Fibroblast of mammary gland (primary cell): Measurements from ENCODE around the gene TTLL8.
A peak's percentile ranks its signal among the peaks of the same experiment; 100 is the strongest.

Experiments
- DNase-seq: peaks from one replicate; pipeline ENCODE4 v3.0.0-alpha.2; 2010; ENCODE audit warnings: low read depth
- H3K4me3 ChIP-seq: 2 replicates; pipeline ENCODE4 v1.5.1; 2011; ENCODE audit warnings: low read depth, mild to moderate bottlenecking, low read length, moderate library complexity; ENCODE audit not compliant: control insufficient read depth
- TF ChIP-seq, protein P1 (sequence below): conservative IDR thresholded peaks from 2 replicates; pipeline ENCODE4 v1.5.1; 2011; ENCODE audit warnings: low read depth, low read length, inconsistent platforms; ENCODE audit not compliant: control insufficient read depth, insufficient read depth

TTLL8 gene

GRCh38 chr22:50078246-50078645 is 20.1 kb upstream of the TTLL8 start:
- no peak for DNase-seq
- H3K4me3 ChIP-seq, result no peak overlapping the region
- TF ChIP-seq, protein P1, sequence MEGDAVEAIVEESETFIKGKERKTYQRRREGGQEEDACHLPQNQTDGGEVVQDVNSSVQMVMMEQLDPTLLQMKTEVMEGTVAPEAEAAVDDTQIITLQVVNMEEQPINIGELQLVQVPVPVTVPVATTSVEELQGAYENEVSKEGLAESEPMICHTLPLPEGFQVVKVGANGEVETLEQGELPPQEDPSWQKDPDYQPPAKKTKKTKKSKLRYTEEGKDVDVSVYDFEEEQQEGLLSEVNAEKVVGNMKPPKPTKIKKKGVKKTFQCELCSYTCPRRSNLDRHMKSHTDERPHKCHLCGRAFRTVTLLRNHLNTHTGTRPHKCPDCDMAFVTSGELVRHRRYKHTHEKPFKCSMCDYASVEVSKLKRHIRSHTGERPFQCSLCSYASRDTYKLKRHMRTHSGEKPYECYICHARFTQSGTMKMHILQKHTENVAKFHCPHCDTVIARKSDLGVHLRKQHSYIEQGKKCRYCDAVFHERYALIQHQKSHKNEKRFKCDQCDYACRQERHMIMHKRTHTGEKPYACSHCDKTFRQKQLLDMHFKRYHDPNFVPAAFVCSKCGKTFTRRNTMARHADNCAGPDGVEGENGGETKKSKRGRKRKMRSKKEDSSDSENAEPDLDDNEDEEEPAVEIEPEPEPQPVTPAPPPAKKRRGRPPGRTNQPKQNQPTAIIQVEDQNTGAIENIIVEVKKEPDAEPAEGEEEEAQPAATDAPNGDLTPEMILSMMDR, result no peak

DNA sequence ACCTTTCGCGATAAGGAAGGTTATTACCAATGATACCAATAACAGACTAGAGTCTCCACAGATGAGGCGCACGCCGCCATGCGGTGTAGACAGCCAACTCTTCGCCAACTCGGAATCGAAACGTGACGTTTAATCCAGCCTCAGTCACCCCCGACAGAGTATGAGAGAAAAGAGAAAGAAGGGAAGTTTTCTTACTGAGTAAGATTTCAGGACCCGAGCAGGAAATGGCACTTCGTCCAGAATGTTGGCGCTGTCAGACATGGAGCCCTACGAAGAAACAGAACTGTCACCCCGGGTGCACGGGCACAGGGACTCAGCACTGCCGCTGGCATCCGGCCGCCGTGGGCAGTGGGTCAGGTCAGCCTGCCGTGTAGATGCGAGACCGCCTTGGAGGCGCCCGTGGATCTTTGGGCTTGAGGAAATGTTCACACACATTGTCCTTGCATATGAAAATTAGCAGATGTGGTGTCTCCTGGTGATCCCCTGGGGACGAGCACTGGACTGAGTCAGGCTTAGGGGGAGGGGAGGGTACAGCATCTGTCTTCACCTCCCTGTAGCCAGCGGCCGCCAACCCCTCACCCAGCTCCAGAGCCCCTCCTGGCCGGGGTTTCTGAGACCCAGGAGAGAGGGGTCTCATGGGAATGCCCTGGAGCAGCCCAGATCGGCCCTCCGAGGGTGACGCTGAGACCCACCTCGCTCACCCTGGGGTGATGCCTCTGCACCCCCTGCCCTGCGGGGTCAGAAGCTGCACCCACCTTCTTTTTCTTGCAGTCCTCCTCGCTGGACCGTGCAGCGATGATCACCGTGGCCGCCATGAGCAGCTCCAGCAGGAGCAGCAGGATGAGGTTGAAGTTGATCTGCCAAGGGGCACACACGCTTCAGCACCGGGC is 18.8 kb upstream of the TTLL8 start:
- TF ChIP-seq, protein P1, result no peak
- no peak overlapping the region for H3K4me3 ChIP-seq
- no peak for DNase-seq

GRCh38 chr22:50074551-50075530 is 16.7 kb upstream of the TTLL8 start:
- no peak overlapping the region for H3K4me3 ChIP-seq
- no peak for DNase-seq
- TF ChIP-seq, protein P1, result no peak

DNA sequence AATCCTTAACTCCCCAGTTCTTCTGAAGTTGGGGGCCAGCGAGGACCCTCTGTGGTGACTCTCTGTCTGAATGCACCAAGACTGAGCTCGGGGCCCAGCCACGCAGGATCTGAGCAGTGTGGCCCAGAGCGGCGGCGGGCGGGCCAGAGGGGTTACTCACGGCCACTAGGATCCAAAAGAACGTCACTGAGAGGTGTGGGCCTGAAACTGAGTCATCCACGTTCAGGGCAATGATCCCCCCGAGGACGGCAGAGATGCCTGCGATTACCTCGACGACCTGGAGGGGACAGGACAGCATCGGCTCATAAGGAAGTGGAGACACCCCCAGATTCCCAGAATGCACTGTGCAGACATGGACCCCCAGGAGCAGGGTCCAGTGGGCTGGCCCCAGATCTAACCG is 16.0 kb upstream of the TTLL8 start:
- DNase-seq, result peak; percentile 7
- no peak overlapping the region for H3K4me3 ChIP-seq
- TF ChIP-seq, protein P1, result no peak

- H3K4me3 ChIP-seq, result no peak overlapping the region
- TF ChIP-seq, protein P1, result no peak
- no peak for DNase-seq
These were observed 14.8 kb upstream of the TTLL8 start for GRCh38 chr22:50072714-50073538.

GRCh38 chr22:50072167-50072555 is 14.1 kb upstream of the TTLL8 start:
- TF ChIP-seq, protein P1, result no peak
- H3K4me3 ChIP-seq, result no peak overlapping the region
- DNase-seq, result no peak
